Measurements from ENCODE around the gene SSR4.
"Not testable (repeated sequence)": the region's sequence is repeated elsewhere in the genome, so short reads cannot be mapped to it uniquely, and the experiment has no call there.

The SSR4 gene

GRCh38 chrX:153794018-153794896 is at the start of gene SSR4, which contains the start of gene IDH3G:
TSS of gene SSR4 (plus strand) at chrX:153794668. CDS start at chrX:153794688, 20 bp downstream.
TSS of gene IDH3G (minus strand) at chrX:153794375. CDS start at chrX:153794326, 49 bp downstream.
- DNase-seq, result peak; percentile 87

GRCh38 chrX:153745067-153745433 is 49.4 kb upstream of the SSR4 start:
- DNase-seq, result not testable (repeated sequence)

GRCh38 chrX:153746359-153746758 is 48.1 kb upstream of the SSR4 start:
- DNase-seq, result no peak

GRCh38 chrX:153746991-153747390 is 47.5 kb upstream of the SSR4 start:
- not testable (repeated sequence) for DNase-seq

GRCh38 chrX:153749017-153749416 is 45.5 kb upstream of the SSR4 start:
- not testable (repeated sequence) for DNase-seq

GRCh38 chrX:153750127-153750774 is 44.2 kb upstream of the SSR4 start:
- no peak for DNase-seq

GRCh38 chrX:153755136-153755535 is 39.3 kb upstream of the SSR4 start:
- DNase-seq, result no peak

GRCh38 chrX:153761863-153762262 is 32.6 kb upstream of the SSR4 start:
- no peak for DNase-seq

- no peak for DNase-seq
Measured at GRCh38 chrX:153762626-153763173, 31.8 kb upstream of the SSR4 start.

GRCh38 chrX:153763298-153763932 is 31.1 kb upstream of the SSR4 start:
- DNase-seq, result no peak

- peak; percentile 60 for DNase-seq
Measured at GRCh38 chrX:153763989-153764755, 30.3 kb upstream of the SSR4 start, which contains the start of gene PLXNB3. TSS of gene PLXNB3 (plus strand) at chrX:153764249. CDS start at chrX:153765536, 1,287 bp downstream.

- no peak for DNase-seq
Measured at GRCh38 chrX:153764786-153765137, 29.7 kb upstream of the SSR4 start.

- DNase-seq, result no peak
Measured at GRCh38 chrX:153765138-153766079, 29.1 kb upstream of the SSR4 start.

GRCh38 chrX:153766098-153766817 is 28.2 kb upstream of the SSR4 start:
- DNase-seq, result peak; percentile 31

- DNase-seq, result no peak
Measured at GRCh38 chrX:153766871-153767673, 27.4 kb upstream of the SSR4 start.

- DNase-seq, result no peak
Measured at GRCh38 chrX:153767674-153768055, 26.8 kb upstream of the SSR4 start.

GRCh38 chrX:153768311-153769157 is 25.9 kb upstream of the SSR4 start:
- DNase-seq, result no peak

- DNase-seq, result no peak
Measured at GRCh38 chrX:153769158-153769864, 25.2 kb upstream of the SSR4 start.

All from amniotic stem cell (primary cell).